Mesodermal cell (in vitro differentiated cells): ENCODE data around the gene IL16.

Experiments
- H3K27ac ChIP-seq: 2 replicates; pipeline ENCODE4 v1.7.0; 2013; ENCODE audit warnings: mild to moderate bottlenecking, low read depth, low read length, moderate library complexity; ENCODE audit not compliant: severe bottlenecking
- H3K36me3 ChIP-seq: 2 replicates; pipeline ENCODE4 v1.7.1; 2013; ENCODE audit warnings: mild to moderate bottlenecking, low read length, moderate library complexity; ENCODE audit not compliant: control insufficient read depth, insufficient read depth
- H3K4me1 ChIP-seq: one replicate; pipeline ENCODE4 v1.7.1; 2013; ENCODE audit warnings: mild to moderate bottlenecking, low read length; ENCODE audit not compliant: insufficient read depth, control insufficient read depth, poor library complexity, severe bottlenecking
- H3K4me3 ChIP-seq: 2 replicates; pipeline ENCODE4 v1.7.0; 2013; ENCODE audit warnings: low read length, control low read depth, mild to moderate bottlenecking; ENCODE audit not compliant: insufficient read depth, poor library complexity, severe bottlenecking; ENCODE audit errors: extremely low read depth
- H3K9me3 ChIP-seq: 2 replicates; pipeline ENCODE4 v1.7.1; 2013; ENCODE audit warnings: mild to moderate bottlenecking, low read length, moderate library complexity; ENCODE audit not compliant: control insufficient read depth
- WGBS, 2 experiments: methylation state at CpG; one replicate each; pipeline ENCODE4 v1.1.5; 2013; ENCODE audit warnings: missing lambda C conversion rate in 2 of 2; ENCODE audit not compliant: insufficient coverage in 2 of 2; 5-methylcytosine and 5-hydroxymethylcytosine counted together

The IL16 gene

DNA sequence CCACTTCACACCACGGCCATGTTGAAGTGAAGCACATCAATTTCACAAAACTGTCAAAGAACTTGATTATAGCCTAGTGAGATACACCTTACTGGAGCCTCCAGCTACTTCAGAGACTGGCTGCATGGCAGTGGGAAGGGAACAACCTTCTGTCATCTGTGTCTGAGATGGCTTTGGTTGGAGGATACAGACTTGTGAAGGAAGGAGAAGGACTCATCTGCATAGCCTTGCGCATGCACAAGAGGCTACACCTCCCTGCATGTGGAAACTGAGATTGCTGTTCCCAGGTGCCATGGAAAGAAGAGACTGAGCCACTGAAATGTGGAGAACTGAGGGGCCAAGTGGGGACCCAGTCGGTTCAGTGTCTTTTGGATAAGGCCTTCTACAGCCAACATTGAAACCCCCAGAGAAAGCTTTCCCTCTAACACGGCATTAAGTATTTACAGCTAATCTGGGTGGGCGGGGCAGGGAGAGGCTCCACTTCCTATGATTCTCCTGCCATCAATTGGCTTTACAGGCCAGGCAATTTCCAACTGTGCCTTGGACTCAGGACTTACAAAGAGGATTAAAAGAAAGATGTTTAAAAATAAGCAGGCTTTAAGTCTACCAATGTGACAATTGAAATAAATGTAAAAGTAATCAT, 58.8 kb downstream of the IL16 start:
- H3K4me3 ChIP-seq: no peak overlapping the region
- H3K36me3 ChIP-seq: no peaks in the 10 kb centered on the region
- peaks cover 7% of the 10 kb centered on the region for H3K4me1 ChIP-seq
- no peaks in the 10 kb centered on the region for H3K9me3 ChIP-seq
- H3K27ac ChIP-seq: no peak overlapping the region
- WGBS, 2 experiments: 74 to 100% methylated on average over 3 of the region's 5 CpGs

DNA sequence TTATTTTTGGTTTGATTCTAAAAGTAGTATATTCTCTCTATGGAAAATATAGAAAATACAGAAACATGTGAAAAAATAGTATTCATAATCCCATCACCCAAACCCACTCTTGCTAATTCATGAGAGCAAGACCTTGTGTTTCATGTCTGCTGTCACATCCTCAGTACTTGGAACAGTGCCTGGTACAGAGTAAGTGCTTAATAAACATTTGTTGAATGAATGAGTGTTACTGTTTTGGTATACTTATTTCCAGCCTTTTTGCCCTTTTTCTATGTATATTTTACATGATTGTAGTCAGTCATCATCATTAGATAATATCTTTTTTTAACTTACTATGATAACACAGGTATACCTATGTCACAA, 59.3 kb downstream of the IL16 start:
- Histone ChIP-seq H3K36me3 (no peaks in the 10 kb centered on the region), H3K9me3 (no peaks in the 10 kb centered on the region), H3K27ac (no peak overlapping the region), H3K4me3 (no peak overlapping the region), H3K4me1 (peaks cover 7% of the 10 kb centered on the region)

DNA sequence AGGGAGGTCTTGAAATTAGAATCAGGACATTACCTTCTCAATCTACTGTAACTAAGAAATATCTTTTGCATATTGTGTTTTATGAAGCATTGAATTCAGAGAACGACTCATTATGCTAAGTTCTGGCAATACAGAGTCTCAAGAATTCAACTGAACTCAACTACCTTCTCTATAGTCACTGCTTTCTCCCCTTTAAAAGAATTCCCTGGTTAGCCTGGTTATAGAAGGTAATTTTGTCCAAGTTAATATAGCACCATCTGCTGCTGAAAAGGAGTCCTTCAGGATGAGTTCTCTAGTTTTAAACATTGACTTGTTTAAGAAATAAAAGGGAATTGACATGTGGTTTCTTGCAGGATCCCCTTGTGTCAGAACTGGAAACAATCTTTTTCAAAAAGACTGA, 60.2 kb downstream of the IL16 start:
- no peaks in the 10 kb centered on the region for H3K36me3 ChIP-seq
- no peak overlapping the region for H3K27ac ChIP-seq
- WGBS, 2 experiments: no CpG with 5 or more reads among the region's 1 CpG
- H3K4me1 ChIP-seq: peaks cover 7% of the 10 kb centered on the region
- no peaks in the 10 kb centered on the region for H3K9me3 ChIP-seq
- no peak overlapping the region for H3K4me3 ChIP-seq

DNA sequence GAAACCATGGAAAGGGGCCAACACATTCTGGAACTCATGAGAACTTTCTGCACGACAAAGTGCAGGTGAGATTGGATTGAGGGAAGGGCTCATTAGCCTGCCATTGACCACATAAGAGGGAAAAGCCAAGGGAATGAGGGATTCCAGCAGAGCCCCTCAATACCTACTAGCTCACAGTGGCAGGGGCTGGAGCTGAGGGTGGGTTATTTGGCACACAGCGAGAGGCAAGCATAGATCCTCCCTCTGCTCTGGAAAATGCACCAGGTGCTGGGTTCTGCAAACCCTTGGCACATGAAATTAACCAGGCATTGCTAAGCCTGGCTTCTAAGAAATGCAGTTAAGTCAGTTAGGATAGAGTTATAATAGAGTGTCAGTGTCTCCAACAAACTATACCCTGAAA, 60.8 kb downstream of the IL16 start:
- 70 to 80% methylated on average over 2 of the region's 2 CpGs for WGBS, 2 experiments
- no peak overlapping the region for H3K27ac ChIP-seq
- peaks cover 7% of the 10 kb centered on the region for H3K4me1 ChIP-seq
- H3K4me3 ChIP-seq: no peak overlapping the region
- no peaks in the 10 kb centered on the region for H3K9me3 ChIP-seq
- H3K36me3 ChIP-seq: no peaks in the 10 kb centered on the region

DNA sequence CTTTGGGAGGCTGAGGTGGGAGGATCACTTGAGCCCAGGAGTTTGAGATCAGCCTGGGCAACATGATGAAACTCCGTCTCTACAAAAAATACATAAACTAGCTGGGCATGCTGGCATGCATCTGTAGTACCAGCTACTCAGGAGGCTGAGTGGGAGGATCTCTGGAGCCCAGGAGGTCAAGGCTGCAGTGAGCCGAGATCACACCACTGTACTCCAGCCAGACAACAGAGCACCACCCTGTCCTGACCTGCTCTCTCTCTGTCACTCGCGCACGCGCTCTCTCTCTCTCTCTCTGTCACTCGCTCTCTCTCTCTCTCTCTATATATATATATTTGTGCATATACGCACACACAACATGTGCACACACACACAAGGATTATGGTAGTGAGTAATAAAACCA, 61.8 kb downstream of the IL16 start:
- Histone ChIP-seq H3K9me3 (no peaks in the 10 kb centered on the region), H3K36me3 (no peaks in the 10 kb centered on the region), H3K27ac (no peak overlapping the region), H3K4me3 (no peak overlapping the region), H3K4me1 (peaks cover 7% of the 10 kb centered on the region)
- WGBS, 2 experiments: 50% methylated on average over 2 of the region's 8 CpGs; no CpG with 5 or more reads in 1 of the 2 experiments

- H3K4me1 ChIP-seq: no peaks in the 10 kb centered on the region
- 80 to 92% methylated on average over 2 of the region's 4 CpGs for WGBS, 2 experiments
- H3K4me3 ChIP-seq: no peak overlapping the region
- H3K9me3 ChIP-seq: no peaks in the 10 kb centered on the region
- no peak overlapping the region for H3K27ac ChIP-seq
- no peaks in the 10 kb centered on the region for H3K36me3 ChIP-seq
Observed at GRCh38 chr15:81259760-81260298, 63.1 kb downstream of the IL16 start.

- Histone ChIP-seq H3K4me1 (peaks cover 11% of the 10 kb centered on the region), H3K4me3 (no peak overlapping the region), H3K36me3 (no peaks in the 10 kb centered on the region), H3K9me3 (no peaks in the 10 kb centered on the region), H3K27ac (no peak overlapping the region)
- WGBS, 2 experiments: 76 to 91% methylated on average over 4 to 6 of the region's 6 CpGs
Observed at GRCh38 chr15:81261172-81261811, 64.6 kb downstream of the IL16 start.

DNA sequence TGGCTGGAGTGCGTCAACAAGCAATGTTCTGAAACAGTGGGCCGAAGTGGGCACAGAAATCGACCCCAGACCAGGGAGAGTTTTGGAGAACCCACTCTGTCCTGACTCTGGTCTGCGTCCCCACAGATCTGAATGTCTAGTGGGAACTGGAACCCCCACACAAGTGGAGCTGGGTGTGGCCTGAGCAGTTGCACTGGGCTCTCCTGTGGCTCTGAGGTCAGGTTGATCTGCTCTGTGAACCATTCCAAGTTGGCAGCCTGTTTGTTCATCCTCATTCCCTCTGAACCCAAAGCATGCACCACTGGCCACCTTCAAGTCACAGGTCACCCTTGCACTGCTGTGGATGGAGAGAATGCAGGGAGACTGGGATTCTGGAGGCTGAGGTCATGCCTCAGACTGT, 66.8 kb downstream of the IL16 start:
- Histone ChIP-seq H3K4me1 (peaks cover 11% of the 10 kb centered on the region), H3K4me3 (no peak overlapping the region), H3K36me3 (no peaks in the 10 kb centered on the region), H3K27ac (no peak overlapping the region), H3K9me3 (no peaks in the 10 kb centered on the region)
- 80 to 93% methylated on average over 4 of the region's 4 CpGs for WGBS, 2 experiments

- no peaks in the 10 kb centered on the region for H3K36me3 ChIP-seq
- peaks cover 11% of the 10 kb centered on the region for H3K4me1 ChIP-seq
- 91 to 100% methylated on average over 4 to 5 of the region's 6 CpGs for WGBS, 2 experiments
- H3K9me3 ChIP-seq: no peaks in the 10 kb centered on the region
- H3K4me3 ChIP-seq: no peak overlapping the region
- no peak overlapping the region for H3K27ac ChIP-seq
Observed at GRCh38 chr15:81264072-81264857, 67.6 kb downstream of the IL16 start.

DNA sequence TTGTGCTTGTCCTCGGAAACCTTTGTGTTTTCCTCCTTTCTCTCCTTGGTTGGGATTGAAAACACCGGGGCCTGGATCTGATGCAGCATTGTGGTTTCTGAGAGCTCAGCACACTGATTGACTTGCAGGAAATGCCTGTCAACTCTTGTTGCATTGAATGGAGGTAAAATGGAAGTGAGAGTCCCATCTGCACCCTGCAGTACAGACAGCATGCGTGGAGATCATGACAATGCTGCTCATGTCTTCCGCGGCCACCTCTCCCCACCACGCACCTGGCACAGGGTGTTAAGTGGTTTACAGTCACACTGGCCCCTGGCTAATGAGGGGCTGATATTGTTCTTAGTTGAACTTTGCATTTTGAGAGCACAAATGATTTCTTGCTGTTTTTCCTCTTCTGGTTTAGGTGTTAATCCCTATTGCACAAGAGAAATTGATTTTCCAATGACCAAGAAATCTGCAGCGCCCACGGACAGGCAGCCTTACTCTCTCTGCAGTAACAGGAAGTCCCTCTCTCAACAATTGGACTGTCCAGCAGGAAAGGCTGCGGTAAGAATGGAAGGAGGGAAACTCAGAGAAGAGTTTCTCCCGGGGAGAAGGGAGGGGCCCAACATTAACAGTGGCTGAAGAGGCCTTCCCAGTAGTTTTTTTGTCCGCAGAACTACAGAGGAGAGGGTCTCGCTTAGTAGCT, 68.7 kb downstream of the IL16 start:
- 64 to 71% methylated on average over 8 to 11 of the region's 12 CpGs for WGBS, 2 experiments
- H3K4me3 ChIP-seq: no peak overlapping the region

More for the DNA sequence above, 68.7 kb downstream of the IL16 start:
- Histone ChIP-seq H3K27ac (no peak overlapping the region), H3K9me3 (no peaks in the 10 kb centered on the region), H3K4me1 (peaks cover 11% of the 10 kb centered on the region), H3K36me3 (no peaks in the 10 kb centered on the region)
